Spleen (tissue), 11 donors: ENCODE results near the gene TRIM7. TPM values are rescaled to one million over a fixed set of nuclear protein-coding genes. Genes with fewer than 3 reads are reported as not detected.
A peak's percentile ranks its signal among the peaks of the same experiment; 100 is the strongest.
"Not testable (repeated sequence)": the region's sequence is repeated elsewhere in the genome, so short reads cannot be mapped to it uniquely, and the experiment has no call there.

Experiments
- DNase-seq: peaks from one replicate; pipeline ENCODE4 v3.0.0-alpha.2; 2020
- H3K27ac ChIP-seq, 8 donors: fragments of 200-600 bp; sonication (generic) in 7 of 8; 1 replicate in 4 of 8; 2 replicates in 4 of 8; pipeline versions ENCODE4 v1.5.0 to v1.8.0; 2016 to 2021; ENCODE audit warnings: inconsistent platforms in 4 of 8, mild to moderate bottlenecking in 4 of 8, moderate library complexity in 1 of 8
- H3K27me3 ChIP-seq, 7 donors: fragments of 200-600 bp; sonication (generic) in 6 of 7; replicated peaks in 1 of 7; 1 replicate in 4 of 7; 2 replicates in 3 of 7; pipeline versions ENCODE4 v1.5.0 to v1.8.0; 2016 to 2021; ENCODE audit warnings: inconsistent platforms in 3 of 7, mild to moderate bottlenecking in 1 of 7
- H3K36me3 ChIP-seq, 6 donors: fragments of 200-600 bp; sonication (generic) in 5 of 6; 1 replicate in 4 of 6; 2 replicates in 2 of 6; pipeline versions ENCODE4 v1.5.0 to v1.8.0; 2016 to 2021; ENCODE audit warnings: inconsistent platforms in 2 of 6
- H3K4me1 ChIP-seq, 6 donors: fragments of 200-600 bp; sonication (generic) in 5 of 6; 1 replicate in 3 of 6; 2 replicates in 3 of 6; pipeline versions ENCODE4 v1.5.0 to v1.8.0; 2016 to 2021; ENCODE audit warnings: inconsistent platforms in 3 of 6
- H3K4me3 ChIP-seq, 8 donors: fragments of 200-600 bp; sonication (generic) in 7 of 8; 1 replicate in 4 of 8; 2 replicates in 4 of 8; pipeline versions ENCODE4 v1.5.0 to v1.8.0; 2016 to 2021; ENCODE audit warnings: inconsistent platforms in 4 of 8, mild to moderate bottlenecking in 4 of 8, moderate library complexity in 2 of 8
- H3K9me3 ChIP-seq, 8 donors: fragments of 200-600 bp; sonication (generic) in 7 of 8; 1 replicate in 4 of 8; 2 replicates in 4 of 8; pipeline versions ENCODE4 v1.5.0 to v1.8.0; 2016 to 2021; ENCODE audit warnings: inconsistent platforms in 4 of 8
- POLR2A ChIP-seq, 3 donors: fragments of 450-650 bp; IDR thresholded peaks; one replicate each; pipeline ENCODE4 v1.5.1; 2017; ENCODE audit warnings: antibody characterized with exemption in 3 of 3, mild to moderate bottlenecking in 1 of 3
- POLR2AphosphoS5 ChIP-seq, 3 donors: sonication (generic); formaldehyde crosslinking; IDR thresholded peaks; one replicate each; pipeline ENCODE4 v1.5.1; 2017; ENCODE audit warnings: antibody characterized with exemption in 3 of 3
- WGBS, 5 donors: extraction: QIAGEN DNeasy Blood & Tissue Kit in 3 of 5; methylation state at CpG; one replicate each; pipeline versions ENCODE4 v1.1.5 to v1.1.7; 2013 to 2018; 5-methylcytosine and 5-hydroxymethylcytosine counted together
- intact Hi-C: fragments of 100-400 bp; cut with DNase I; formaldehyde crosslinking; loops from one replicate; pipeline ENCODE4 v1.15.0; 2023; ENCODE audit warnings: low total_unique reads
- polyA plus RNA-seq, 3 donors: library from polyadenylated mRNA; stranded (reverse); fragments of 200-250 nt; gene quantifications; one replicate each; pipeline ENCODE4 v1.2.1, GENCODE V29; 2013
- total RNA-seq, 7 donors: library from RNA; depleted of rRNA in 3 of 7; stranded (reverse); fragments of >200 nt in 3 of 7; fragmentation: NEBNext Ultra II Directional in 4 of 7; extraction: Animal tissue kit (Norgen Biotek cat#: 25700) in 4 of 7; gene quantifications; one replicate each; pipeline versions ENCODE4 v1.1.0 to v1.2.1, GENCODE V29; 2016 to 2021
- TF ChIP-seq, protein P1 (sequence below), 11 experiments: fragments of 200-600 bp in 7 of 11; fragments of 450-650 bp in 4 of 11; sonication (generic) in 4 of 11; IDR thresholded peaks in 8 of 11; conservative IDR thresholded peaks in 3 of 11; 1 replicate in 7 of 11; 2 replicates in 4 of 11; pipeline versions ENCODE4 v1.4.0 to v1.8.0; 2016 to 2021; ENCODE audit warnings: antibody characterized with exemption in 11 of 11, inconsistent platforms in 4 of 11, mild to moderate bottlenecking in 1 of 11
- donor health status: healthy with polysubstance abuse.
- donor health status: DM: no; HTN: no; CAD: no; lungs with moderate emphysema.
- donor health status: DM: no; HTN: no; CAD: no.
- donor health status: Bipolar disorder and iron deficiency.
- donor health status: healthy.
- donor health status: DM: no; HTN: no; CAD: no.
- donor health status: DM: yes; HTN: yes; CAD: no.

Gene TRIM7
- total and polyA plus RNA-seq, 10 donors: 0.81 to 3.9 (median 1.3) TPM

- no peak overlapping the region for H3K4me3 ChIP-seq
- H3K4me1 ChIP-seq: peaks cover 5 to 37% (median 24%) of the 10 kb centered on the region in 6 donors
- TF ChIP-seq, protein P1, sequence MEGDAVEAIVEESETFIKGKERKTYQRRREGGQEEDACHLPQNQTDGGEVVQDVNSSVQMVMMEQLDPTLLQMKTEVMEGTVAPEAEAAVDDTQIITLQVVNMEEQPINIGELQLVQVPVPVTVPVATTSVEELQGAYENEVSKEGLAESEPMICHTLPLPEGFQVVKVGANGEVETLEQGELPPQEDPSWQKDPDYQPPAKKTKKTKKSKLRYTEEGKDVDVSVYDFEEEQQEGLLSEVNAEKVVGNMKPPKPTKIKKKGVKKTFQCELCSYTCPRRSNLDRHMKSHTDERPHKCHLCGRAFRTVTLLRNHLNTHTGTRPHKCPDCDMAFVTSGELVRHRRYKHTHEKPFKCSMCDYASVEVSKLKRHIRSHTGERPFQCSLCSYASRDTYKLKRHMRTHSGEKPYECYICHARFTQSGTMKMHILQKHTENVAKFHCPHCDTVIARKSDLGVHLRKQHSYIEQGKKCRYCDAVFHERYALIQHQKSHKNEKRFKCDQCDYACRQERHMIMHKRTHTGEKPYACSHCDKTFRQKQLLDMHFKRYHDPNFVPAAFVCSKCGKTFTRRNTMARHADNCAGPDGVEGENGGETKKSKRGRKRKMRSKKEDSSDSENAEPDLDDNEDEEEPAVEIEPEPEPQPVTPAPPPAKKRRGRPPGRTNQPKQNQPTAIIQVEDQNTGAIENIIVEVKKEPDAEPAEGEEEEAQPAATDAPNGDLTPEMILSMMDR (IDR thresholded peaks at IDR 0.05 in 8 of 11, conservative IDR thresholded peaks at IDR 0.05 in 3 of 11): peak; percentile 73 to 89 (median 82)
- no peak for TF ChIP-seq POLR2A (IDR thresholded peaks at IDR 0.05)
- TF ChIP-seq POLR2AphosphoS5 (IDR thresholded peaks at IDR 0.05): peak in 1 of 3 donors; percentile 34
- no peaks in the 10 kb centered on the region for H3K36me3 ChIP-seq
- WGBS, 5 donors: 45 to 50% (median 45%) methylated on average over 24 to 25 of the region's 25 CpGs
- peak; percentile 85 for DNase-seq
- intact Hi-C loops: no loop called here
- peaks cover 0 to 2% (median 0%) of the 10 kb centered on the region in 7 donors for H3K27me3 ChIP-seq
- no peaks in the 10 kb centered on the region for H3K9me3 ChIP-seq
- H3K27ac ChIP-seq: peak overlapping the region in 1 of 8 donors; percentile 7
Observed at GRCh38 chr5:181181650-181182565, 23.1 kb downstream of the TRIM7 start.

DNA sequence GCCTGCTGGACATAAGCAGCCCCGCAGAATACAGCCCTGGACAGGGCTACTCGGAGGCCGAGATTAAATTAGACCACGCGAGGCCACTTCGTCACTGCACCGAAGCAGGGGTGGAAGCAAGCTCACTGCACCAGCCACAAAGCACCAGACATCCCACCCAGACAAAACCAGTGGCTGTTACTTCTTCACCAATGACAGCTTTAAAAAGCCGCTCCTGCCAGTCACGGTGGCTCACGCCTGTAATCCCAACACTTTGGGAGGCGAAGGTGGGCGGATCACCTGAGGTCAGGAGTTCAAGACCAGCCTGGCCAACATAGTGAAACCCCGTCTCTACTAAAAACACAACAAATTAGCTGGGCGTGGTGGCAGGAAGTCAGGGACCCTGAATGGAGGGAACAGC lies 27.4 kb downstream of the TRIM7 start:
- intact Hi-C loops, H3K36me3 ChIP-seq, H3K9me3 ChIP-seq, DNase-seq, H3K27ac ChIP-seq, H3K4me3 ChIP-seq: not testable (repeated sequence)
- H3K27me3 ChIP-seq: peaks cover 0 to 42% (median 30%) of the 10 kb centered on the region in 7 donors
- WGBS, 5 donors: 65 to 76% (median 70%) methylated on average over 14 of the region's 14 CpGs
- peaks cover 0 to 27% (median 18%) of the 10 kb centered on the region in 6 donors for H3K4me1 ChIP-seq

DNA sequence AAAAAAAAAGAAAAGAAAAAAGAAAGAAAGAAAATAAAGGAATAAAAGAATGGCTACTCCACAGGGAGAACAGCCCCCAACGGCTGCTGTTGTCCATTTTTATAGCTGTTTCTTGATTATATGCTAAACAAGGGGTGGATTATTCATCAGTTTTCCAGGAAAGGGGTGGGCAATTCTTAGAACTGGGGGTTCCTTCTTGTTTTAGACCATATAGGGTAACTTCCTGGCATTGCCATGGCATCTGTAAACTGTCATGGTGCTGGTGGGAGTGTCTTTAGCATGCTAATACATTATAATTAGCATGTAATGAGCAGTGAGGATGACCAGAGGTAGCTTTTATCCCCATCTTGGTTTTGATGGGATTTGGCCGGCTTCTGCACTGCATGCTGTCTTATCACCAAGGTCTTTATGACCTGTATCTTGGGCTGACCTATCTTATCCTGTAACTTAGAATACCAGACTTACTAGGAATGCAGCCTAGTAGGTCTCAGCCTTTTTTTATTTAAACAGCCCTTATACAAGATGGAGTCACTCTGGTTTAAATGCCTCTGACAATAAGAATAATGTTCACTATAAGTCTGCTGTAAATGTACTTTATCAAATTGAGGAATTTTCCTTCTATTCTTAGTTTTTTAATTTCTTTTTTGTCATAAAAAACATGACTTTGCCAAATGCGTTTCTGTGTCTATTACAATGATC lies 28.6 kb downstream of the TRIM7 start:
- Histone ChIP-seq H3K27me3 (peaks cover 0 to 54% (median 33%) of the 10 kb centered on the region in 7 donors), H3K4me1 (peaks cover 0 to 19% (median 13%) of the 10 kb centered on the region in 6 donors), H3K9me3 (no peaks in the 10 kb centered on the region), H3K36me3 (no peaks in the 10 kb centered on the region), H3K27ac (no peak overlapping the region), H3K4me3 (no peak overlapping the region)
- 71 to 80% (median 76%) methylated on average over 3 of the region's 3 CpGs for WGBS, 5 donors
- intact Hi-C loops: no loop called here
- no peak for DNase-seq
- TF ChIP-seq POLR2A (IDR thresholded peaks at IDR 0.05): no peak
- TF ChIP-seq, protein P1 (IDR thresholded peaks at IDR 0.05 in 8 of 11, conservative IDR thresholded peaks at IDR 0.05 in 3 of 11): no peak
- no peak for TF ChIP-seq POLR2AphosphoS5 (IDR thresholded peaks at IDR 0.05)

DNA sequence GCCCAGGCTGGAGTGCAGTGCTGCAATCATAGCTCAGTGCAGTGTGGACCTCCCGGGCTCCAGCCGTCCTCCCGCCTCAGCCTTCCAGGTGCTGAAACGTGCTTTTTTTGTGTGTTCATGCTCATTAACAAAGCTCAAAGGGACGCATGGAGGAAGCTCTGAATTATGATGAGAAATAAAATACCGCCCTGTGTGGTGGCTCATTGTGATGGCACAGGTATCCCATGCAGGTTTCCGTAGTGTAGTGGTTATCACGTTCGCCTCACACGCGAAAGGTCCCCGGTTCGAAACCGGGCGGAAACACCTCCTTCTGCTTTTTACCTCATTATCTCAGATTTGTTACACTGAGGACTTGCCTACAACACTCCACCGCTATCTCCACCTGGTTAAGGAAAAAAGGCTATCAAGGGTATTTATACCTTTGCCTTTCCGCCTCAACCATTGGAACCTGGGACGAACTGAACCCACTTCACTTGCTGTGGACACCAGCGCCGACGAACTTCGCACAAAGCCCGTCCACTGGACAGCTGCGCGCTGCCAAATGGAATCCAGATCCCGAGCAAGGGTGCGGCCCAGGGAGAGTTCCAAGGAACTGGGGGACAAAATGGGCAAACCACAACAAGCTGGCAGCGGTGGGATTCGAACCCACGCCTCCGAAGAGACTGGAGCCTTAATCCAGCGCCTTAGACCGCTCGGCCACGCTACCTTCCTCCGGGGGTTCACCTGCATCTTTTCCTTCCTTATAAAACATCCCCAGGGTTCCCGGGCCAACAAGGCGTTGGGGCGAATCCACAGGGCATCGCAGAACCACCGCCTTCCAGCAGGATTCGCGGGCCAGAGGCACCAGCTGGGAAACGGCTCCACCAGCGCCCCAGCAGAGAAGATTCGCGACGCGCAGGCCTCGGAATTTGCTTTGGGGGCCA lies 31.3 kb downstream of the TRIM7 start:
- no peaks in the 10 kb centered on the region for H3K9me3 ChIP-seq
- 5 to 10% (median 8%) methylated on average over 47 to 50 of the region's 50 CpGs for WGBS, 5 donors
- TF ChIP-seq, protein P1 (IDR thresholded peaks at IDR 0.05 in 8 of 11, conservative IDR thresholded peaks at IDR 0.05 in 3 of 11): peak in 2 of 11 experiments; percentile 15 to 30
- TF ChIP-seq POLR2A (IDR thresholded peaks at IDR 0.05) (no peak), POLR2AphosphoS5 (IDR thresholded peaks at IDR 0.05) (no peak)
- intact Hi-C loops: no loop called here
- no peak for DNase-seq
- H3K4me1 ChIP-seq: peaks cover 0 to 34% (median 21%) of the 10 kb centered on the region in 6 donors
- peak overlapping the region in 2 of 8 donors; percentile 10 to 28 for H3K27ac ChIP-seq
- H3K36me3 ChIP-seq: no peaks in the 10 kb centered on the region
- peak overlapping the region in 2 of 8 donors; percentile 10 to 50 for H3K4me3 ChIP-seq
- peaks cover 0 to 81% (median 56%) of the 10 kb centered on the region in 7 donors for H3K27me3 ChIP-seq
